Stimulated activated CD4-positive, alpha-beta T cell treated with anti-CD3 and anti-CD28 coated beads, Interleukin-12 subunit alpha, Interleukin-12 subunit beta, amount 100 ng/mL, for 24 hours (primary cell): ENCODE data around the gene PHLDA3.

Experiments used
- DNase-seq, 2 experiments: peaks; one replicate each; pipeline ENCODE4 v3.0.0-alpha.2; 2020; ENCODE audit warnings: low read depth in 2 of 2

Gene PHLDA3

DNA sequence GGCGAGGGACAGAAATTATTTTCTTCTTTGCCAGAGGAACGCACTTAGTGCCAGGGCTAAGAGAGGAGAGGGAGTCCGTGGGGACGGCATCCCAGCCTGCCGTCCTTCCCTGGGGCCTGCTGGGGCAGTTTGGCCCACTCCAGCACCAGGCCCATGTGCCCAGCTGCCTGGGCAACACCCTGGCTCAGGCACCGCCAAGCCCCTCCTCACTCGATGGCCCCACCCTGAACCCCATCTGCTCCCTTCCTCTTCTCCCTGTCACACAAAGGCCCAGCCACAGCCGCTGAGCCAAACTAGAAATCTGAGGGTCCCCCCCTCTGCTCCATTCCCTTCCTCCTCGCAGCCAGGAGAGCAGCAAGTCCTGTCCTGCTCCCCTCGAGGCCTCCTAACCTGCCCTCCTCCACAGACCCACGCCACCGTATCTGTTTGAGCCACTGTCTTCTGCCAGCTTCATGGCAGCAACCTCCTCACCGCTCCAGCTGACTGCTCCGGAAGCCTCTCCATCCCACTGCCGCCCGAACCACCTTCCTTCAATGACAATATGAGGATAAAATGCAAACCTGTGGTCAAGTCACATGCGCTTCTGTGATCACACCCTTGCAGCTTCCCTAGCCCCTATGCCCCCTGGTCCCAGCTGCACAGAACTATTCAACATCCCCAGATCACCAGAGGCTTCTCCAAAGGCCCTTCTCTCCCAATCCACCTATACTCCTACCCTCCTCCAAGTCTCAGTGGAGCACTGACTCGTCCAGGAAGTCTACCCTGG is 39.1 kb downstream of the PHLDA3 start:
- no peak for DNase-seq

- no peak for DNase-seq
Measured at GRCh38 chr1:201427963-201428362, 41.0 kb downstream of the PHLDA3 start.

- no peak for DNase-seq
Measured at GRCh38 chr1:201426479-201427310, 42.3 kb downstream of the PHLDA3 start.

DNA sequence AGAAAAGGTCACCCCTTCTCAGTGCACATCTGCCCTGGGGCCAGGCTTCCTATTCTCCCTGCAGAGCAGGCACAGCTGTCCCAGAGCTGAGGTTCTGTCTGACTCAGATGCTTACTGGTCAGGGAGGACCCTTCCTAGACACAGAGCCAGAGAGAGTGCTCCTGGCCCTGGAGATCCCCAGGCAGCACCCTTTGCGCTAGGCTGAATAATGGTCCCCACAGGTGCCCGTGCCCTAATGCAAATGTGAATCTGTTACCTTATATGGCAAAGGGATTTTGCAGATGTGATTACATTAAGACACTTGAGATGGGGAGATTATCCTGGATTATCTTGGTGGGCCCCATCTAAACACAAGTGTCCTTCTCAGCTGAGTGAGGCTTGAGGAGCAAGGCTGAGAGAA is 44.8 kb downstream of the PHLDA3 start:
- no peak for DNase-seq

- DNase-seq, result no peak
Measured at GRCh38 chr1:201423655-201424054, 45.3 kb downstream of the PHLDA3 start.

- DNase-seq, result no peak
Measured at GRCh38 chr1:201422436-201423030, 46.5 kb downstream of the PHLDA3 start.

GRCh38 chr1:201422026-201422425 is 47.0 kb downstream of the PHLDA3 start:
- DNase-seq, result no peak

- no peak for DNase-seq
Measured at GRCh38 chr1:201421041-201421440, 47.9 kb downstream of the PHLDA3 start.

- no peak for DNase-seq
Measured at GRCh38 chr1:201420608-201421002, 48.4 kb downstream of the PHLDA3 start.

GRCh38 chr1:201419746-201420607 is 49.0 kb downstream of the PHLDA3 start:
- DNase-seq, result no peak

DNA sequence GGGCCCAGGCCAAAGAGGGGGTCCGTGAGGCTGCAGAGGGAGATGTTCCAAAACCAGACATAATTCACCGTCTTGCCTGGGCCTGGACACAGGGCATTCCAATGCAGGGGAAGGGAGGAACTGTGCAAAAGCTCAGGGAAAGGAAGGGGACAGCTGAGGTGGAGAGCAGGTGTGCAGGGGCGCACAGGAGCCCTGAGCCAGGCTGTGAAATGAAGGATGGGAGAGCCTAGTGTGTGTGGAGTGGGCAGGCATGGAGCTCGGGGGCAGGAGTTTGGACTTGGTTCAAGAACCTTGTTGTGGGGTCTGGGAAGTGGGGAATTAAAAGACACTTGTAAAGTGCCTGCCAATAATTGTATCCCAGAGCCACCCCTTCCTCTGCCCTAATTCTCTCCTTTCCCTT is 49.7 kb downstream of the PHLDA3 start:
- DNase-seq, result no peak

GRCh38 chr1:201418461-201418860 is 50.5 kb downstream of the PHLDA3 start:
- DNase-seq, result no peak
